NCI-H2171 (cell line): ENCODE data around the gene ACVR1.

Experiments used
- DNase-seq: peaks from one replicate; lab custom pipeline; 2025; lab: John Stamatoyannopoulos, UW

Gene ACVR1

GRCh38 chr2:157853211-157853610, 22.9 kb downstream of the ACVR1 start:
- DNase-seq, result no peak

- no peak for DNase-seq
Observed at GRCh38 chr2:157849591-157849990, 26.5 kb downstream of the ACVR1 start.

GRCh38 chr2:157848213-157848612, 27.9 kb downstream of the ACVR1 start:
- no peak for DNase-seq

GRCh38 chr2:157845081-157845480, 31.0 kb downstream of the ACVR1 start:
- no peak for DNase-seq

GRCh38 chr2:157843935-157844334, 32.2 kb downstream of the ACVR1 start:
- peak; percentile 49 for DNase-seq

- DNase-seq, result no peak
Observed at GRCh38 chr2:157843081-157843480, 33.0 kb downstream of the ACVR1 start.

- no peak for DNase-seq
Observed at GRCh38 chr2:157842106-157842879, 33.8 kb downstream of the ACVR1 start.

GRCh38 chr2:157841485-157841884, 34.6 kb downstream of the ACVR1 start:
- no peak for DNase-seq

- DNase-seq, result no peak
Observed at GRCh38 chr2:157840568-157841156, 35.5 kb downstream of the ACVR1 start.

GRCh38 chr2:157839822-157840221, 36.3 kb downstream of the ACVR1 start:
- no peak for DNase-seq

GRCh38 chr2:157839162-157839801, 36.8 kb downstream of the ACVR1 start:
- peak; percentile 91 for DNase-seq

GRCh38 chr2:157838442-157839161, 37.5 kb downstream of the ACVR1 start:
- peak; percentile 64 for DNase-seq

GRCh38 chr2:157837851-157838441, 38.2 kb downstream of the ACVR1 start:
- DNase-seq, result no peak

GRCh38 chr2:157836531-157836930, 39.6 kb downstream of the ACVR1 start:
- DNase-seq, result no peak

- DNase-seq, result no peak
Observed at GRCh38 chr2:157835425-157835824, 40.7 kb downstream of the ACVR1 start.

GRCh38 chr2:157835006-157835405, 41.1 kb downstream of the ACVR1 start:
- no peak for DNase-seq

GRCh38 chr2:157833721-157834120, 42.4 kb downstream of the ACVR1 start:
- DNase-seq, result no peak

- DNase-seq, result no peak
Observed at GRCh38 chr2:157831573-157832315, 44.4 kb downstream of the ACVR1 start.

- no peak for DNase-seq
Observed at GRCh38 chr2:157830696-157831570, 45.2 kb downstream of the ACVR1 start.

GRCh38 chr2:157830266-157830665, 45.9 kb downstream of the ACVR1 start:
- DNase-seq, result no peak
